Measurements from ENCODE around the gene NSFL1C.

NSFL1C gene

DNA sequence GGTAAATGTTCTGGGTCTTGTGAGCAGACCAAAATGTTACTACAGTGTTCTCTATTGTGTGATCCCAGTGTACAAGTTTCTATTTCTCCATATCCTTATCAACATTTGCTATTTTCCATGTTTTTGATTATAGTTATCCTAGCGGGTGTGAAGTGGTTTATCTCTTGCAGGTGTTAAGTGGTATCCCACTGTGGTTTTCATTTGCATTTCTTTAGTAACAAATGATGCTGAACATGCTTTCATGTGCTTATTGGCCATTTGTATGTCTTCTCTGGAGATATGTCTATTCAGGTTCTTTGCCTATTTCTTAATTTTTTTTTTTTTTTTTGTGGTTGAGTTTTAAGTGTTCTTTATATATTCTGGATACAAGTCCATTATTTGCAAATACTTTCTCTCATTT lies 35.5 kb downstream of the NSFL1C start:
- no peak for TF ChIP-seq CTCF (IDR thresholded peaks at IDR 0.05)
- TF ChIP-seq ZFX (IDR thresholded peaks at IDR 0.05; ENCODE audit: borderline replicate concordance) = no peak
- no peak overlapping the region for H3K27ac ChIP-seq

GRCh38 chr20:1430004-1430451 lies 36.6 kb downstream of the NSFL1C start:
- no peak for TF ChIP-seq CTCF (IDR thresholded peaks at IDR 0.05)
- no peak for TF ChIP-seq ZFX (IDR thresholded peaks at IDR 0.05; ENCODE audit: borderline replicate concordance)
- no peak overlapping the region for H3K27ac ChIP-seq

DNA sequence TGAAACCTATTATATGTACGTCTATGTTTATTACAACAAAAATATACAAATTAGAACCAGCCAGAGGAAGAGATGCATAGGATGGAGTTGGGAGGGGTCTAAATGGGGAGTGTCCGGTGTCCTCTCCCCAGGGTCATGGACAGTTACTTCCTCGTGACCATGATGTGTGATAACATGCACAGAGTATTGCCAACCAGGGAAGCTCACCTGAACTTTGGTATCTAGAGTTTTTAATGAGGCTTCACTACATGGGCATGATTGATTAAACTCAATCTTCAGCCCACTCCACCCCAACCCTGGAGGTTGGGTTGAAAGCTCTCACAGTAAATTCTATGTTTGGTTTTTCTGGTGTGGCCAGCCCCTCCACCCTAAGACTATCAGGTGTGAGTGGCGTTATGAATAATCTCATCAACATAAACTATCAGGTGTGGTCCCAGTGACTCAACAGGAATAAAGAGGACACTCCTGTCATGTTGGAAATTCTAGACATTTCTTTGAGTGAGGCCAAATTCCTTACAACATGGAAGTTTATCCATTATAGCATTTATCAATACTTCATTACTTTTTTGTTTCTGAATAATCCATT lies 37.4 kb downstream of the NSFL1C start:
- TF ChIP-seq ZFX (IDR thresholded peaks at IDR 0.05; ENCODE audit: borderline replicate concordance) = no peak
- no peak for TF ChIP-seq CTCF (IDR thresholded peaks at IDR 0.05)
- H3K27ac ChIP-seq = no peak overlapping the region

DNA sequence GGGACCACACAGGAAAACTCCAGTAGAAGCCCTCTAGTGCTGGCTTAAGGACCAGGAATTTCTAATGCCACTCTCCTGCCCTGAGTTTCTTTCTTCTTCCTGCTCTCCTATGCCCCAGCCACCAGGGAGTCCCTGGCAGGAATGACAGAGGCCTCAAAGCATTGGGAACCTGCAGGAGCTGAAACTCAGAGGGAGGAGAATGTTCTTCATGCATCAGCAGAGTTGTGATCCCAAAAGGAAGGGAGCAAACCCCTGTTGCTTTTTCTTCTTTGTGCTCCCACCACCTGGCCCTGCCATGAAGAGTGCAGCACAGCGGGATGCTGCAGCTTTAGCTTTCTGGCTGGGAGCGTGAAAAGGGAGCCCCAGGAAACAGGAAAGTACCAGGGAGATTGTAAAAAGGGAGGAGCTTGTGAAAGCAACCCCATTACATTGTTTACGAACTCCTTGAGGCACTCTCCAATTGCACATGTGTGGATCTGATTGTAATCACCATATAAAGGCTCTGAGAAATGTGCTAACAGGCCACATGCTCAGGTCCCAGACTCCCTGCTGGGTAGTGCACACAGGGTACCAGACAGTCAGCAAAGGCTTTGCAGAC lies 39.1 kb downstream of the NSFL1C start:
- no peak overlapping the region for H3K27ac ChIP-seq
- TF ChIP-seq ZFX (IDR thresholded peaks at IDR 0.05; ENCODE audit: borderline replicate concordance) (no peak), CTCF (IDR thresholded peaks at IDR 0.05) (no peak)

DNA sequence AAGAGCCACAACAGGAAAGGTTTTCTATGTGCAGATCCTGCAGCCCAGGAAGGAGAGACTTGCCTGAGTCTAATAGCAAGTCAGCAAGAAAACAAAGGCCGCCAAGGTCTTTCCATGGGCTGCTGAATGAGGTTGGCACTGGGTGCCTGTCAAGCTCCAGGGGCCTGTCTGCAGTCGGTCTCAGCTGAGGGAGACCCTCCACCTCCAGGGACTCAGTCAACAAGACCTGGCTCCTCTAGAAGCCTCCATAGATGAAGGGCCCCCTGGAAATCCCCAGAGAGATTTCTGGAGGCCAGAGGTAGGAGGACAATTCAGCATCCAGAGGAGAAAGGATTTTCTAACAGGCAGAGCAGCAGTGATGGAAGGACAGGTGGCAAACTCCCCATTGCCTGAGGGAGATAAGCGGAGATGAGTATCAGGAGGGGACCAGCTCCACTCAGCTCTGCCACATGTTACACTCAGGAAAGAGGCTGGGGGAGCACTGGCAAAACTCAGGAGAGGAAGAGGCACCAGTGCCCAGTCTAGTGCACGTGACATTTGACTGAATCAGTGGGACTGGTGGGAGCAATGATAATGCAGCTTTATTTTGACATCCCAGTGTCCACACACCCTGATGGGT lies 40.3 kb downstream of the NSFL1C start:
- TF ChIP-seq CTCF (IDR thresholded peaks at IDR 0.05) = no peak
- no peak for TF ChIP-seq ZFX (IDR thresholded peaks at IDR 0.05; ENCODE audit: borderline replicate concordance)
- H3K27ac ChIP-seq = no peak overlapping the region

DNA sequence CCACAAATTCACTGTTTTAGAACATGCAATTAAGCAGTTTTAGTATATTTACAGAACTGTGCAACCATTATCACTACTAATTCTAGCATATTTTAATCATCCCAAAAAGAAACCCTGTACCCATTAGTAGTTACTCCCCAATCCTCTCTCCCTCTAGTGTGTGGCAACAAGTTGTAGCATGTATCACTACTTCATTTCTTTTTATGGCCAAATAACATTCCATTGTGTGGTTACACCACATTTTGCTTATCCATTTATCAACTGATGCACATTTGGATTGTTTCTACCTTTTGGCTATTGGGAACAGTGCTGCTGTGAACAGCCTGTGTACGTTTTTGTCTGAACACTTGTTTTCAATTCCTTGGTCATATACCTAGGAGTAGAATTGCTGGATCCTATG lies 42.3 kb downstream of the NSFL1C start:
- TF ChIP-seq ZFX (IDR thresholded peaks at IDR 0.05; ENCODE audit: borderline replicate concordance) = no peak
- TF ChIP-seq CTCF (IDR thresholded peaks at IDR 0.05) = no peak

DNA sequence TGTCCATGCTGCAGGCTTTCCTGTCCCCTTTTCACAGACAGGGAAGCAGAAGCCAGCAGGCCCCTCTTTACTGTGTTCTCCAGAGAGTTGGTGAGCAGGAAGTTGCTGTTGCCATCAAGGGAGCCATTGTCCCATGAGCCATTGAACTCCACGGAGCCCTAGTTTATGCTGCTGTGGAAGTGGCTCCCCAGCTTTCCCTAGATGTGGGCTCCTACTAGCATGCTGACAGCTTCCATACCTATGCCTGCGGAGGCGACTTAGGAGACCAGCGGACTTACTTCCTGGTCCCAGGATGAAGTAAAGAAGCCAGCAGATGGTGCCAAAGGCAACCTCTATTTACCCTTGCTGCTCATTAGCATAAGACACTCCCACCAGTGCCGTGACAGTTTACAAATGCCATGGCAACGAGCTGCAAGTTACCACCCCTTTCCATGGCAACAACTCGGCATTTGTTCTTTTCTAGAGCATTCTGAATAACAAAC lies 43.0 kb downstream of the NSFL1C start:
- no peak overlapping the region for H3K27ac ChIP-seq

More for the DNA sequence above, 42.3 kb downstream of the NSFL1C start:
- no peak overlapping the region for H3K27ac ChIP-seq

More for the DNA sequence above, 43.0 kb downstream of the NSFL1C start:
- TF ChIP-seq CTCF (IDR thresholded peaks at IDR 0.05) = peak; percentile 77
- TF ChIP-seq ZFX (IDR thresholded peaks at IDR 0.05; ENCODE audit: borderline replicate concordance) = no peak
